GM23338 (cell line): Measurements from ENCODE around the gene CSNK1A1. TPM values are rescaled to one million over a fixed set of nuclear protein-coding genes. Genes with fewer than 3 reads are reported as not detected.

Source experiments
- ATAC-seq: fragments of 200-7000 bp; cut with Tn5 transposase; 3 replicates; pipeline ENCODE4 v1.9.1; 2020
- DNase-seq: peaks from one replicate; pipeline ENCODE4 v3.0.0-alpha.2; 2015; ENCODE audit warnings: low spot score
- H2AFZ ChIP-seq: fragments of 200-600 bp; sonication (generic); 2 replicates; pipeline ENCODE4 v1.8.0; 2016; ENCODE audit warnings: antibody characterized with exemption, mild to moderate bottlenecking, moderate library complexity
- H3F3A ChIP-seq: fragments of 200-600 bp; sonication (generic); replicated peaks from 2 replicates; pipeline ENCODE4 v1.8.0; 2017; ENCODE audit warnings: antibody characterized with exemption, mixed run types, low read depth
- H3K27ac ChIP-seq: fragments of 200-600 bp; sonication (generic); 2 replicates; pipeline ENCODE4 v1.6.1; 2016; ENCODE audit warnings: low read depth
- H3K27me3 ChIP-seq: fragments of 200-600 bp; sonication (generic); 2 replicates; pipeline ENCODE4 v1.8.0; 2016; ENCODE audit warnings: mild to moderate bottlenecking, mixed run types, moderate library complexity; ENCODE audit not compliant: insufficient read depth
- H3K36me3 ChIP-seq: fragments of 200-600 bp; sonication (generic); 2 replicates; pipeline ENCODE4 v1.8.0; 2016; ENCODE audit warnings: mild to moderate bottlenecking; ENCODE audit not compliant: insufficient read depth
- H3K4me1 ChIP-seq: fragments of 200-600 bp; sonication (generic); 2 replicates; pipeline ENCODE4 v1.8.0; 2016; ENCODE audit warnings: mild to moderate bottlenecking, moderate library complexity; ENCODE audit not compliant: insufficient read depth
- H3K4me2 ChIP-seq: fragments of 200-600 bp; sonication (generic); 2 replicates; pipeline ENCODE4 v1.7.1; 2017; ENCODE audit warnings: mixed run types
- H3K4me3 ChIP-seq: fragments of 200-600 bp; sonication (generic); 2 replicates; pipeline ENCODE4 v1.6.1; 2016; ENCODE audit warnings: mixed run types
- H3K79me2 ChIP-seq: fragments of 200-600 bp; sonication (generic); replicated peaks from 2 replicates; pipeline ENCODE4 v1.8.0; 2017; ENCODE audit warnings: mild to moderate bottlenecking; ENCODE audit not compliant: insufficient read depth
- H3K9me2 ChIP-seq: fragments of 200-600 bp; sonication (generic); 2 replicates; pipeline ENCODE4 v1.8.0; 2017; ENCODE audit not compliant: insufficient read depth
- H4K20me1 ChIP-seq: fragments of 200-600 bp; sonication (generic); replicated peaks from 2 replicates; pipeline ENCODE4 v1.8.0; 2017; ENCODE audit warnings: mild to moderate bottlenecking; ENCODE audit not compliant: insufficient read depth
- H3K27ac Mint-ChIP-seq: 2 replicates; pipeline ENCODE4 v1.8.0; 2020; ENCODE audit warnings: inconsistent platforms, mild to moderate bottlenecking, moderate library complexity, mixed read lengths
- H3K27me3 Mint-ChIP-seq: 3 replicates; pipeline ENCODE4 v1.8.0; 2022; ENCODE audit warnings: low read depth, mild to moderate bottlenecking, moderate library complexity, mixed read lengths, inconsistent platforms; ENCODE audit not compliant: insufficient read depth, poor library complexity
- H3K36me3 Mint-ChIP-seq: 3 replicates; pipeline ENCODE4 v1.8.0; 2021; ENCODE audit warnings: low read depth, mild to moderate bottlenecking, inconsistent platforms, moderate library complexity, mixed read lengths
- H3K4me1 Mint-ChIP-seq: 3 replicates; pipeline ENCODE4 v1.8.0; 2020; ENCODE audit warnings: mild to moderate bottlenecking, inconsistent platforms, mixed read lengths
- H3K4me3 Mint-ChIP-seq: 3 replicates; pipeline ENCODE4 v1.8.0; 2021; ENCODE audit warnings: moderate library complexity, mild to moderate bottlenecking, inconsistent platforms, mixed read lengths
- H3K9me3 Mint-ChIP-seq: 3 replicates; pipeline ENCODE4 v1.8.0; 2020; ENCODE audit warnings: moderate library complexity, mild to moderate bottlenecking, inconsistent platforms, mixed read lengths
- CREB1 ChIP-seq: fragments of 250-450 bp; sonication (Bioruptor Pico); IDR thresholded peaks from 2 replicates; pipeline ENCODE4 v1.5.0; 2020; ENCODE audit warnings: low read depth, mild to moderate bottlenecking, moderate library complexity
- EZH2 ChIP-seq: fragments of 200-600 bp; sonication (generic); IDR thresholded peaks from one replicate; pipeline ENCODE4 v1.8.0; 2017; ENCODE audit warnings: antibody characterized with exemption, mild to moderate bottlenecking, low read depth; ENCODE audit not compliant: unreplicated experiment
- EZH2phosphoT487 ChIP-seq: fragments of 200-600 bp; sonication (generic); IDR thresholded peaks from one replicate; pipeline ENCODE4 v1.8.1; 2018; ENCODE audit warnings: antibody characterized with exemption; ENCODE audit not compliant: unreplicated experiment
- JUNB ChIP-seq: IDR thresholded peaks from one replicate; pipeline ENCODE4 v1.6.1; 2016; ENCODE audit warnings: antibody characterized with exemption; ENCODE audit not compliant: unreplicated experiment
- NANOG ChIP-seq: IDR thresholded peaks from 2 replicates; pipeline ENCODE4 v1.6.1; 2016; ENCODE audit warnings: antibody characterized with exemption, borderline replicate concordance
- POLR2AphosphoS5 ChIP-seq: IDR thresholded peaks from 2 replicates; pipeline ENCODE4 v1.6.1; 2016; ENCODE audit warnings: antibody characterized with exemption, low read depth
- STAT1 ChIP-seq: IDR thresholded peaks from one replicate; pipeline ENCODE4 v1.6.1; 2016; ENCODE audit warnings: antibody characterized with exemption; ENCODE audit not compliant: unreplicated experiment
- ZNF331 ChIP-seq: fragments of 250-450 bp; sonication (Bioruptor Pico); IDR thresholded peaks from 2 replicates; pipeline ENCODE4 v1.5.0; 2020; ENCODE audit warnings: low read depth, mild to moderate bottlenecking, moderate library complexity
- polyA plus RNA-seq: library from polyadenylated mRNA; unstranded; fragments of >200 nt; fragmentation: Nextera tagmentation; extraction: Ambion mirVana; gene quantifications from 2 replicates; pipeline ENCODE4 v1.2.1, GENCODE V29; 2016
- total RNA-seq: library from RNA; depleted of rRNA; stranded (reverse); fragments of >200 nt; shearing (Covaris generic); gene quantifications from 2 replicates; pipeline ENCODE4 v1.2.3, GENCODE V29; 2014
- TF ChIP-seq, protein P1 (sequence below): fragments of 250-450 bp; sonication (Bioruptor Pico); IDR thresholded peaks from 2 replicates; pipeline ENCODE4 v1.5.0; 2020; ENCODE audit warnings: mild to moderate bottlenecking, moderate library complexity
- TF ChIP-seq, protein P2 (sequence below): IDR thresholded peaks from one replicate; pipeline ENCODE4 v1.6.1; 2018; ENCODE audit warnings: antibody characterized with exemption; ENCODE audit not compliant: unreplicated experiment
- TF ChIP-seq, protein P3 (sequence below), 2 experiments: fragments of 200-600 bp in 1 of 2; sonication (generic) in 1 of 2; conservative IDR thresholded peaks; 2 replicates each; pipeline versions ENCODE4 v1.5.1 to v1.6.1; 2016 to 2017; ENCODE audit warnings: antibody characterized with exemption in 2 of 2, low read depth in 2 of 2, mild to moderate bottlenecking in 2 of 2, moderate library complexity in 1 of 2
- TF ChIP-seq, protein P4 (sequence below): IDR thresholded peaks from 2 replicates; pipeline ENCODE4 v1.6.1; 2016; ENCODE audit warnings: antibody characterized with exemption

CSNK1A1 gene
- total and polyA plus RNA-seq, 2 experiments from 2014 or later, result 110 to 233 TPM

DNA sequence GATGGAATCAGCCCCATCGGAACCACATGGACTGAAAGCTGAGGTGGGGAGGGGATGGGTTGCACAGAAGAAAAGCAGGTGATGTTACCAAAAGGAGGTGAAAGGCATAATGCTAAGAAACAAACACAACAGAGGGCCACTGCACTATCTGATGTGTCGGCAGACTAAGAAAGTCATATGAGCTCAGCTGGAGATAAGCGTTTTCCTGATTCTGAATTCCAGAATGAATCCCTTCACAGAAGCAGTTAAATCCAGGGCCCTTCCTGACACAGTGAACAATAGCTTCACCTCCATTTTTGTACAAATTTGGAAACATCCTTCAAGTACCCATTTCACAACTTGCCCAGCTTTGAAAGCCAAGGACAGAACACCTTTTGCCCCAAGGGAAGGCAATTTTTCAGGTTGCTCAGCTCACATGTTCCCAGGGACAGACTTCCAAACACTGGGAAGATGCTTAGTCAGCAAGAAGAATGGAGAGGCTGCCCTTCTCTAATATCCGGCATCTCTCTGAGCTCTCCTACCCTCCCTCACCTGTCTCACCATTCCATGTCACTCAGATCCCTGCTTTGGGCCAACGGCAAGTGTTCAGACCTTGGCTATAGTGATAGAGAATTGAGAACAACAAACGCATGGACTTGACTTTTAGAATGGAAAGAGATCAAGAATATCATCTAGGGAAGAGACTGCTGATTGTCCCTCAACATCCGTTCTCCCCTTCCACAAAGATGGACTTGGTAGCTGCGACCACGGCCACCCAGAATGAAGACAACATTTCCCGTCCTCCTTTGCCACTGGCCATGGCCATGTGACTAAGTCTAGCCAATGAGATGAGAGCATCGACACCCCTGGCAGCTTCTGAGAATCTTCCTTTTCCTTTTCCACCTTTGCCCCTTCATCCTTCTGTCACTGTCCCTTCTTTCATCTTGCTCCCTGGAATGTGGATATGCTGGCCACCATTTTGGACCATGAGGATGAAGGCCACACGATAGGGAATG, 103.6 kb downstream of the CSNK1A1 start:
- Histone ChIP-seq H2AFZ (peak overlapping the region; percentile 88; the same call in 1 of the 2 replicates), H3K4me1 (peaks cover 11% of the 10 kb centered on the region), H3K4me3 (no peak overlapping the region), H3K36me3 (no peaks in the 10 kb centered on the region), H3K4me2 (no peak overlapping the region), H3K27me3 (no peaks in the 10 kb centered on the region), H3K9me2 (no peaks in the 10 kb centered on the region), H4K20me1 (no peaks in the 10 kb centered on the region), H3K79me2 (no peaks in the 10 kb centered on the region), H3K27ac (no peak overlapping the region; the same call in 1 of the 2 replicates), H3F3A (0 out of 2 replicates have a peak, but pooled peaks cover 4% of the 10 kb centered on the region)
- no peaks in the 10 kb centered on the region for H3K36me3 Mint-ChIP-seq
- ATAC-seq, result no peak
- no peak for DNase-seq
- peaks cover 18% of the 10 kb centered on the region for H3K27me3 Mint-ChIP-seq
- no peak overlapping the region for H3K4me3 Mint-ChIP-seq
- peaks cover 9% of the 10 kb centered on the region; the same call in 2 of the 3 replicates for H3K9me3 Mint-ChIP-seq
- TF ChIP-seq, protein P1, sequence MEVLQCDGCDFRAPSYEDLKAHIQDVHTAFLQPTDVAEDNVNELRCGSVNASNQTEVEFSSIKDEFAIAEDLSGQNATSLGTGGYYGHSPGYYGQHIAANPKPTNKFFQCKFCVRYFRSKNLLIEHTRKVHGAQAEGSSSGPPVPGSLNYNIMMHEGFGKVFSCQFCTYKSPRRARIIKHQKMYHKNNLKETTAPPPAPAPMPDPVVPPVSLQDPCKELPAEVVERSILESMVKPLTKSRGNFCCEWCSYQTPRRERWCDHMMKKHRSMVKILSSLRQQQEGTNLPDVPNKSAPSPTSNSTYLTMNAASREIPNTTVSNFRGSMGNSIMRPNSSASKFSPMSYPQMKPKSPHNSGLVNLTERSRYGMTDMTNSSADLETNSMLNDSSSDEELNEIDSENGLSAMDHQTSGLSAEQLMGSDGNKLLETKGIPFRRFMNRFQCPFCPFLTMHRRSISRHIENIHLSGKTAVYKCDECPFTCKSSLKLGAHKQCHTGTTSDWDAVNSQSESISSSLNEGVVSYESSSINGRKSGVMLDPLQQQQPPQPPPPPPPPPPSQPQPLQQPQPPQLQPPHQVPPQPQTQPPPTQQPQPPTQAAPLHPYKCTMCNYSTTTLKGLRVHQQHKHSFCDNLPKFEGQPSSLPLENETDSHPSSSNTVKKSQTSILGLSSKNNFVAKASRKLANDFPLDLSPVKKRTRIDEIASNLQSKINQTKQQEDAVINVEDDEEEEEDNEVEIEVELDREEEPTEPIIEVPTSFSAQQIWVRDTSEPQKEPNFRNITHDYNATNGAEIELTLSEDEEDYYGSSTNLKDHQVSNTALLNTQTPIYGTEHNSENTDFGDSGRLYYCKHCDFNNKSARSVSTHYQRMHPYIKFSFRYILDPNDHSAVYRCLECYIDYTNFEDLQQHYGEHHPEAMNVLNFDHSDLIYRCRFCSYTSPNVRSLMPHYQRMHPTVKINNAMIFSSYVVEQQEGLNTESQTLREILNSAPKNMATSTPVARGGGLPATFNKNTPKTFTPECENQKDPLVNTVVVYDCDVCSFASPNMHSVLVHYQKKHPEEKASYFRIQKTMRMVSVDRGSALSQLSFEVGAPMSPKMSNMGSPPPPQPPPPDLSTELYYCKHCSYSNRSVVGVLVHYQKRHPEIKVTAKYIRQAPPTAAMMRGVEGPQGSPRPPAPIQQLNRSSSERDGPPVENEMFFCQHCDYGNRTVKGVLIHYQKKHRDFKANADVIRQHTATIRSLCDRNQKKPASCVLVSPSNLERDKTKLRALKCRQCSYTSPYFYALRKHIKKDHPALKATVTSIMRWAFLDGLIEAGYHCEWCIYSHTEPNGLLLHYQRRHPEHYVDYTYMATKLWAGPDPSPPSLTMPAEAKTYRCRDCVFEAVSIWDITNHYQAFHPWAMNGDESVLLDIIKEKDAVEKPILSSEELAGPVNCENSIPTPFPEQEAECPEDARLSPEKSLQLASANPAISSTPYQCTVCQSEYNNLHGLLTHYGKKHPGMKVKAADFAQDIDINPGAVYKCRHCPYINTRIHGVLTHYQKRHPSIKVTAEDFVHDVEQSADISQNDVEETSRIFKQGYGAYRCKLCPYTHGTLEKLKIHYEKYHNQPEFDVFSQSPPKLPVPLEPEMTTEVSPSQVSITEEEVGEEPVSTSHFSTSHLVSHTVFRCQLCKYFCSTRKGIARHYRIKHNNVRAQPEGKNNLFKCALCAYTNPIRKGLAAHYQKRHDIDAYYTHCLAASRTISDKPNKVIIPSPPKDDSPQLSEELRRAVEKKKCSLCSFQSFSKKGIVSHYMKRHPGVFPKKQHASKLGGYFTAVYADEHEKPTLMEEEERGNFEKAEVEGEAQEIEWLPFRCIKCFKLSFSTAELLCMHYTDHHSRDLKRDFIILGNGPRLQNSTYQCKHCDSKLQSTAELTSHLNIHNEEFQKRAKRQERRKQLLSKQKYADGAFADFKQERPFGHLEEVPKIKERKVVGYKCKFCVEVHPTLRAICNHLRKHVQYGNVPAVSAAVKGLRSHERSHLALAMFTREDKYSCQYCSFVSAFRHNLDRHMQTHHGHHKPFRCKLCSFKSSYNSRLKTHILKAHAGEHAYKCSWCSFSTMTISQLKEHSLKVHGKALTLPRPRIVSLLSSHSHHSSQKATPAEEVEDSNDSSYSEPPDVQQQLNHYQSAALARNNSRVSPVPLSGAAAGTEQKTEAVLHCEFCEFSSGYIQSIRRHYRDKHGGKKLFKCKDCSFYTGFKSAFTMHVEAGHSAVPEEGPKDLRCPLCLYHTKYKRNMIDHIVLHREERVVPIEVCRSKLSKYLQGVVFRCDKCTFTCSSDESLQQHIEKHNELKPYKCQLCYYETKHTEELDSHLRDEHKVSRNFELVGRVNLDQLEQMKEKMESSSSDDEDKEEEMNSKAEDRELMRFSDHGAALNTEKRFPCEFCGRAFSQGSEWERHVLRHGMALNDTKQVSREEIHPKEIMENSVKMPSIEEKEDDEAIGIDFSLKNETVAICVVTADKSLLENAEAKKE (CRISPR knock-in tag), result no peak
- TF ChIP-seq ZNF331 (CRISPR knock-in tag) (no peak), NANOG (no peak), CREB1 (CRISPR knock-in tag) (no peak), EZH2phosphoT487 (no peak), JUNB (no peak), EZH2 (no peak), POLR2AphosphoS5 (no peak), STAT1 (no peak)
- TF ChIP-seq, protein P2, sequence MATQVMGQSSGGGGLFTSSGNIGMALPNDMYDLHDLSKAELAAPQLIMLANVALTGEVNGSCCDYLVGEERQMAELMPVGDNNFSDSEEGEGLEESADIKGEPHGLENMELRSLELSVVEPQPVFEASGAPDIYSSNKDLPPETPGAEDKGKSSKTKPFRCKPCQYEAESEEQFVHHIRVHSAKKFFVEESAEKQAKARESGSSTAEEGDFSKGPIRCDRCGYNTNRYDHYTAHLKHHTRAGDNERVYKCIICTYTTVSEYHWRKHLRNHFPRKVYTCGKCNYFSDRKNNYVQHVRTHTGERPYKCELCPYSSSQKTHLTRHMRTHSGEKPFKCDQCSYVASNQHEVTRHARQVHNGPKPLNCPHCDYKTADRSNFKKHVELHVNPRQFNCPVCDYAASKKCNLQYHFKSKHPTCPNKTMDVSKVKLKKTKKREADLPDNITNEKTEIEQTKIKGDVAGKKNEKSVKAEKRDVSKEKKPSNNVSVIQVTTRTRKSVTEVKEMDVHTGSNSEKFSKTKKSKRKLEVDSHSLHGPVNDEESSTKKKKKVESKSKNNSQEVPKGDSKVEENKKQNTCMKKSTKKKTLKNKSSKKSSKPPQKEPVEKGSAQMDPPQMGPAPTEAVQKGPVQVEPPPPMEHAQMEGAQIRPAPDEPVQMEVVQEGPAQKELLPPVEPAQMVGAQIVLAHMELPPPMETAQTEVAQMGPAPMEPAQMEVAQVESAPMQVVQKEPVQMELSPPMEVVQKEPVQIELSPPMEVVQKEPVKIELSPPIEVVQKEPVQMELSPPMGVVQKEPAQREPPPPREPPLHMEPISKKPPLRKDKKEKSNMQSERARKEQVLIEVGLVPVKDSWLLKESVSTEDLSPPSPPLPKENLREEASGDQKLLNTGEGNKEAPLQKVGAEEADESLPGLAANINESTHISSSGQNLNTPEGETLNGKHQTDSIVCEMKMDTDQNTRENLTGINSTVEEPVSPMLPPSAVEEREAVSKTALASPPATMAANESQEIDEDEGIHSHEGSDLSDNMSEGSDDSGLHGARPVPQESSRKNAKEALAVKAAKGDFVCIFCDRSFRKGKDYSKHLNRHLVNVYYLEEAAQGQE, result no peak
- TF ChIP-seq, protein P3, sequence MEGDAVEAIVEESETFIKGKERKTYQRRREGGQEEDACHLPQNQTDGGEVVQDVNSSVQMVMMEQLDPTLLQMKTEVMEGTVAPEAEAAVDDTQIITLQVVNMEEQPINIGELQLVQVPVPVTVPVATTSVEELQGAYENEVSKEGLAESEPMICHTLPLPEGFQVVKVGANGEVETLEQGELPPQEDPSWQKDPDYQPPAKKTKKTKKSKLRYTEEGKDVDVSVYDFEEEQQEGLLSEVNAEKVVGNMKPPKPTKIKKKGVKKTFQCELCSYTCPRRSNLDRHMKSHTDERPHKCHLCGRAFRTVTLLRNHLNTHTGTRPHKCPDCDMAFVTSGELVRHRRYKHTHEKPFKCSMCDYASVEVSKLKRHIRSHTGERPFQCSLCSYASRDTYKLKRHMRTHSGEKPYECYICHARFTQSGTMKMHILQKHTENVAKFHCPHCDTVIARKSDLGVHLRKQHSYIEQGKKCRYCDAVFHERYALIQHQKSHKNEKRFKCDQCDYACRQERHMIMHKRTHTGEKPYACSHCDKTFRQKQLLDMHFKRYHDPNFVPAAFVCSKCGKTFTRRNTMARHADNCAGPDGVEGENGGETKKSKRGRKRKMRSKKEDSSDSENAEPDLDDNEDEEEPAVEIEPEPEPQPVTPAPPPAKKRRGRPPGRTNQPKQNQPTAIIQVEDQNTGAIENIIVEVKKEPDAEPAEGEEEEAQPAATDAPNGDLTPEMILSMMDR (conservative IDR thresholded peaks at IDR 0.05; ENCODE audit: low read depth in 2 of 2), result no peak
- TF ChIP-seq, protein P4, sequence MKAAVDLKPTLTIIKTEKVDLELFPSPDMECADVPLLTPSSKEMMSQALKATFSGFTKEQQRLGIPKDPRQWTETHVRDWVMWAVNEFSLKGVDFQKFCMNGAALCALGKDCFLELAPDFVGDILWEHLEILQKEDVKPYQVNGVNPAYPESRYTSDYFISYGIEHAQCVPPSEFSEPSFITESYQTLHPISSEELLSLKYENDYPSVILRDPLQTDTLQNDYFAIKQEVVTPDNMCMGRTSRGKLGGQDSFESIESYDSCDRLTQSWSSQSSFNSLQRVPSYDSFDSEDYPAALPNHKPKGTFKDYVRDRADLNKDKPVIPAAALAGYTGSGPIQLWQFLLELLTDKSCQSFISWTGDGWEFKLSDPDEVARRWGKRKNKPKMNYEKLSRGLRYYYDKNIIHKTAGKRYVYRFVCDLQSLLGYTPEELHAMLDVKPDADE, result no peak
- H3K27ac Mint-ChIP-seq, result no peak overlapping the region
- H3K4me1 Mint-ChIP-seq, result peaks cover 27% of the 10 kb centered on the region
